NB4 (cell line): ENCODE results near the gene WDR86.

ENCODE experiments used
- DNase-seq: peaks from one replicate; pipeline ENCODE4 v3.0.0; 2010; ENCODE audit warnings: low read depth
- H3K4me3 ChIP-seq: one replicate; pipeline ENCODE4 v1.5.1; 2011; ENCODE audit warnings: mild to moderate bottlenecking, low read depth, low read length, moderate library complexity
- MAX ChIP-seq: IDR thresholded peaks from 2 replicates; pipeline ENCODE4 v1.6.1; 2011; ENCODE audit warnings: low read depth, low read length
- MYC ChIP-seq: IDR thresholded peaks from 2 replicates; pipeline ENCODE4 v1.6.1; 2011; ENCODE audit warnings: low read depth, low read length
- POLR2A ChIP-seq: IDR thresholded peaks from 2 replicates; pipeline ENCODE4 v1.6.1; 2011; ENCODE audit warnings: mild to moderate bottlenecking; ENCODE audit not compliant: insufficient read length; ENCODE audit errors: extremely low read depth
- TF ChIP-seq, protein P1 (sequence below): IDR thresholded peaks from one replicate; pipeline ENCODE4 v1.5.1; 2012; ENCODE audit warnings: low read depth, low read length

The WDR86 gene

DNA sequence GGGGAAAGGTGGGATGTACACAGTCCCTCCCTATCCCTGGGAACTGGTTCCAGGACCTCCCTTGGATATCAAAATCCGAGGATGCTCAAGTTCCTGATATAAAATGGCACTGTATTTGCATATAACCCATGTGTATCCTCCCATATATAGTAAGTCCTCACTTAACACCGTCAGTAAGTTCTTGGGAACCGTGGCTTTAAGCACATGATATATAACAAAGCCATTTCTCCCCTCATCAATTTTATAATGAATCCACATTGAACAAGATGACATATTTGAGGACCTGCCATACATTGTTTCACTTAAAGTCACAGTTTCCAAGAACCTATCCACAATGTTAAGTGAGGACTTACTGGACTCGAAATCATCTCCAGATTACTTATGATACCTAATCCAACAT, 24.7 kb upstream of the WDR86 start:
- H3K4me3 ChIP-seq, result no peak overlapping the region
- no peak for TF ChIP-seq MAX
- no peak for TF ChIP-seq MYC
- no peak for TF ChIP-seq POLR2A
- TF ChIP-seq, protein P1, sequence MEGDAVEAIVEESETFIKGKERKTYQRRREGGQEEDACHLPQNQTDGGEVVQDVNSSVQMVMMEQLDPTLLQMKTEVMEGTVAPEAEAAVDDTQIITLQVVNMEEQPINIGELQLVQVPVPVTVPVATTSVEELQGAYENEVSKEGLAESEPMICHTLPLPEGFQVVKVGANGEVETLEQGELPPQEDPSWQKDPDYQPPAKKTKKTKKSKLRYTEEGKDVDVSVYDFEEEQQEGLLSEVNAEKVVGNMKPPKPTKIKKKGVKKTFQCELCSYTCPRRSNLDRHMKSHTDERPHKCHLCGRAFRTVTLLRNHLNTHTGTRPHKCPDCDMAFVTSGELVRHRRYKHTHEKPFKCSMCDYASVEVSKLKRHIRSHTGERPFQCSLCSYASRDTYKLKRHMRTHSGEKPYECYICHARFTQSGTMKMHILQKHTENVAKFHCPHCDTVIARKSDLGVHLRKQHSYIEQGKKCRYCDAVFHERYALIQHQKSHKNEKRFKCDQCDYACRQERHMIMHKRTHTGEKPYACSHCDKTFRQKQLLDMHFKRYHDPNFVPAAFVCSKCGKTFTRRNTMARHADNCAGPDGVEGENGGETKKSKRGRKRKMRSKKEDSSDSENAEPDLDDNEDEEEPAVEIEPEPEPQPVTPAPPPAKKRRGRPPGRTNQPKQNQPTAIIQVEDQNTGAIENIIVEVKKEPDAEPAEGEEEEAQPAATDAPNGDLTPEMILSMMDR, result no peak

GRCh38 chr7:151433721-151434400, 24.0 kb upstream of the WDR86 start:
- DNase-seq, result no peak
- TF ChIP-seq, protein P1, result no peak
- TF ChIP-seq MAX, result no peak
- no peak for TF ChIP-seq POLR2A
- TF ChIP-seq MYC, result no peak
- no peak overlapping the region for H3K4me3 ChIP-seq

More for the DNA sequence above, 24.7 kb upstream of the WDR86 start:
- no peak for DNase-seq

DNA sequence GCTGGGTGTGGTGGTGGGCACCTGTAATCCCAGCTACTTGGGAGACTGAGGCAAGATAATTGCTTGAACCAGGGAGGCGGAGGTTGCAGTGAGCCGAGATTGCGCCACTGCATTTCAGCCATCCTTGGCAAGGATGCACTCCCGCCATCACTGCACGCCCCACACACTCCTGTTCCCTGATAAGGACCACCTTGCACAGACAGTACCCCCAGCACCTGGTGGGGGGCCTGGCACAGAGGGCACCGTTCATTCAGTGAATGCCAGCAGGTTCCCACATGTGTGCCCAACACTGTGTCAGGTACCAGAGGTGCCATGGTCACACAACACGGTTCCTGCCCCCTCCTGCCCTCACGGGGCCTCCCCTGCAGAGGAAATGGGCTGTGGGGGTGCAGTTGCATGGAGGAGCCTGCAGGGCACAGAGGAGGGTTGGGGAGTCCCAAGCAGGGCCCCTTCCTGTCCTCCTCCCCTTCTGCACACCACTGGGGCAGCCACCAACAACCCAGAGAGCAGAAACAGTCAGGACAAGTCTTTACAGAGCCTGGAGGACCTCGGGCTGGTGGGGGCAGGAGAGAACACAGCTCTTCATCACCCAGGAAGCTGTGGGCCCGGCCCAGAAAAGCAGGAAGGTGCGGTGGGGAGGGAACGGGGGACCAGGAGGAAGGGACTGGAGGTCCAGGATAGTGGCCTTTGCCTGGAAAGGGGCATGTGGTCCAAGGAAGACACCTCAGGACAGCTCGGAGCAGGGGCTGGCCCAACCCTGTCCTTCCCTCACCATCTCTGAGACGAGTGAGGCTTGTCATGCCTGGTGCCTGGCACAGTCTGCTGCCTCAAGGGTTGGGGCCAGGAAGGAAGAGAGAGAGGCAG, 23.1 kb upstream of the WDR86 start:
- DNase-seq, result peak; percentile 91

GRCh38 chr7:151431768-151432311, 22.0 kb upstream of the WDR86 start:
- no peak for DNase-seq
- H3K4me3 ChIP-seq, result no peak overlapping the region
- TF ChIP-seq, protein P1, result no peak
- TF ChIP-seq POLR2A, result no peak
- no peak for TF ChIP-seq MYC
- no peak for TF ChIP-seq MAX

More for the DNA sequence above, 23.1 kb upstream of the WDR86 start:
- H3K4me3 ChIP-seq, result no peak overlapping the region
- TF ChIP-seq POLR2A (no peak), MYC (no peak; the same call in 1 of the 2 replicates), MAX (peak; percentile 43; the same call in 1 of the 2 replicates)
- TF ChIP-seq, protein P1, result peak; percentile 56

DNA sequence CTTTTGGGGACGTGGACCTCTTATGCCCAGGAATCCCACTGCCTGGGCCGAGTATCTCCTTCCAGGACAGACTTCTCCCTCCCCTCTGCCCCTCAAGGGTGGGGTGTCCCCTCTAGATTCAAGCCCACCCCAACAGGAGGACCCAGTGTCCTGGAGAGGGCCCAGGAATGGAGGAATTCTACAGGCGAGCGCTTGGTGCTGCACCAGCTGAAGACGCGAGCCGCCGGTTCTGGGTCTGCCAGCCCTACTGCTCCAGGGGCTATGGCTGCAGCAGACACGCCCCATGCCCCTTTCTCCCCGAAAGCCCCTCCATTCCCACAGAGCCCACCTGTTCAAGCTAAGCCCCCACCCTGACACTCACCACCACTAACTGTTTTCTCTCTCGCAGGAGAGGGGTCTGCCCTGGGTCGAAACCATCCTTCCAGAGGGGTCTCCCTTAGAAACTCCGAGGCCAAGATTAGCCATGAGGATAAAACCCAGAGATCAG, 21.5 kb upstream of the WDR86 start:
- H3K4me3 ChIP-seq, result no peak overlapping the region
- no peak for DNase-seq
- TF ChIP-seq MAX (no peak), MYC (no peak), POLR2A (no peak)
- TF ChIP-seq, protein P1, result no peak
